Naive thymus-derived CD4-positive, alpha-beta T cell (primary cell): ENCODE measurements around the gene NR5A1. TPM values are rescaled to one million over a fixed set of nuclear protein-coding genes. Genes with fewer than 3 reads are reported as not detected.

Source experiments
- ATAC-seq: fragments of 150-1000 bp; cut with Tn5 transposase; 2 replicates; pipeline ENCODE4 v1.10.0; 2021; ENCODE audit warnings: mild to moderate bottlenecking, moderate library complexity
- CTCF ChIA-PET: fragments of 350-600 bp; sonication (Branson Sonifier 250); formaldehyde crosslinking; loops from one replicate; lab custom pipeline; 2021; ENCODE audit warnings: antibody characterized with exemption; lab: Charles Lee
- POLR2A ChIA-PET: fragments of 350-600 bp; sonication (Branson Sonifier 250); formaldehyde crosslinking; loops from one replicate; lab custom pipeline; 2021; ENCODE audit warnings: antibody characterized with exemption, inconsistent platforms; lab: Charles Lee
- DNase-seq, 9 donors: peaks; one replicate each; pipeline versions ENCODE4 v3.0.0 to v3.0.0-alpha.2; 2020 to 2022; ENCODE audit warnings: mixed read lengths in 1 of 9
- H3K27ac ChIP-seq: one replicate; pipeline ENCODE4 v1.7.0; 2013; ENCODE audit warnings: mild to moderate bottlenecking, low read depth, low read length, moderate library complexity
- H3K27me3 ChIP-seq, 2 donors: one replicate each; pipeline ENCODE4 v1.7.0; 2013; ENCODE audit warnings: low read length in 2 of 2, mild to moderate bottlenecking in 2 of 2, moderate library complexity in 2 of 2; ENCODE audit not compliant: control insufficient read depth in 2 of 2, insufficient read depth in 2 of 2
- H3K36me3 ChIP-seq, 3 experiments: 1 replicate in 2 of 3; 2 replicates in 1 of 3; pipeline ENCODE4 v1.7.0; 2013; ENCODE audit warnings: low read length in 3 of 3, mild to moderate bottlenecking in 3 of 3, moderate library complexity in 1 of 3; ENCODE audit not compliant: insufficient read depth in 3 of 3, control insufficient read depth in 2 of 3
- H3K4me1 ChIP-seq, 2 donors: one replicate each; pipeline ENCODE4 v1.7.0; 2013; ENCODE audit warnings: low read length in 2 of 2, mild to moderate bottlenecking in 2 of 2, moderate library complexity in 1 of 2; ENCODE audit not compliant: control insufficient read depth in 2 of 2, insufficient read depth in 2 of 2
- H3K4me3 ChIP-seq: 2 replicates; pipeline ENCODE4 v1.7.0; 2013; ENCODE audit warnings: mild to moderate bottlenecking, low read length
- H3K9me3 ChIP-seq, 3 experiments: 1 replicate in 2 of 3; 2 replicates in 1 of 3; pipeline ENCODE4 v1.7.0; 2013; ENCODE audit warnings: low read length in 3 of 3; ENCODE audit not compliant: control insufficient read depth in 2 of 3
- H3K27ac Mint-ChIP-seq, 9 donors: one replicate each; pipeline ENCODE4 v1.8.0; 2020 to 2022; ENCODE audit warnings: mixed read lengths in 9 of 9, mild to moderate bottlenecking in 8 of 9, moderate library complexity in 5 of 9, inconsistent platforms in 2 of 9
- H3K27me3 Mint-ChIP-seq, 5 donors: one replicate each; pipeline ENCODE4 v1.8.0; 2021 to 2022; ENCODE audit warnings: mixed read lengths in 5 of 5, mild to moderate bottlenecking in 1 of 5
- H3K36me3 Mint-ChIP-seq, 5 donors: one replicate each; pipeline ENCODE4 v1.8.0; 2020 to 2022; ENCODE audit warnings: mixed read lengths in 5 of 5, mild to moderate bottlenecking in 3 of 5, inconsistent platforms in 1 of 5
- H3K4me1 Mint-ChIP-seq, 7 donors: one replicate each; pipeline ENCODE4 v1.8.0; 2020 to 2022; ENCODE audit warnings: mixed read lengths in 7 of 7, mild to moderate bottlenecking in 3 of 7, inconsistent platforms in 1 of 7
- H3K4me3 Mint-ChIP-seq, 10 donors: one replicate each; pipeline ENCODE4 v1.8.0; 2020 to 2022; ENCODE audit warnings: mild to moderate bottlenecking in 10 of 10, mixed read lengths in 10 of 10, moderate library complexity in 6 of 10, inconsistent platforms in 2 of 10
- H3K9me3 Mint-ChIP-seq, 11 donors: one replicate each; pipeline ENCODE4 v1.8.0; 2020 to 2022; ENCODE audit warnings: mixed read lengths in 11 of 11, mild to moderate bottlenecking in 4 of 11, inconsistent platforms in 1 of 11, moderate library complexity in 1 of 11
- intact Hi-C, 2 donors: fragments of 100-400 bp; cut with micrococcal nuclease; formaldehyde crosslinking; loops; one replicate each; pipeline ENCODE4 v1.15.1; 2023
- polyA plus RNA-seq, 2 donors: library from polyadenylated mRNA; unstranded; fragments of 300-500 nt; fragmentation: Illumina TruSeq; gene quantifications; one replicate each; pipeline ENCODE4 v1.2.3, GENCODE V29; 2021
- total RNA-seq, 6 experiments: library from RNA in 5 of 6; stranded (reverse) in 5 of 6; gene quantifications; 1 replicate in 5 of 6; 2 replicates in 1 of 6; pipeline ENCODE4 v1.2.3 and lab custom pipeline; 2021 to 2026

NR5A1 gene
- total and polyA plus RNA-seq, 7 experiments from 2014 or later: 0.11 TPM; not detected in 6

- Histone ChIP-seq H3K9me3 (no peaks in the 10 kb centered on the region), H3K4me1 (no peaks in the 10 kb centered on the region), H3K27me3 (peaks cover 0 to 3% of the 10 kb centered on the region in 2 donors), H3K4me3 (no peak overlapping the region), H3K27ac (no peak overlapping the region), H3K36me3 (no peaks in the 10 kb centered on the region)
- H3K4me3 Mint-ChIP-seq: no peak overlapping the region
- H3K27ac Mint-ChIP-seq: no peak overlapping the region
- POLR2A ChIA-PET: no interaction called here
- ATAC-seq (no peak), DNase-seq (no peak)
- H3K27me3 Mint-ChIP-seq: peaks cover 21 to 36% (median 32%) of the 10 kb centered on the region in 5 donors
- CTCF ChIA-PET: no interaction called here
- peaks cover 0 to 13% (median 3%) of the 10 kb centered on the region in 11 donors for H3K9me3 Mint-ChIP-seq
- intact Hi-C loops: no loop called here
- H3K4me1 Mint-ChIP-seq: peaks cover 0 to 1% (median 0%) of the 10 kb centered on the region in 7 donors
- peaks cover 0 to 3% (median 0%) of the 10 kb centered on the region in 5 donors for H3K36me3 Mint-ChIP-seq
Measured at GRCh38 chr9:124439686-124440243, 67.4 kb downstream of the NR5A1 start.

- Mint-ChIP-seq H3K27ac (no peak overlapping the region), H3K36me3 (peaks cover 0 to 3% (median 0%) of the 10 kb centered on the region in 5 donors), H3K27me3 (peaks cover 20 to 35% (median 31%) of the 10 kb centered on the region in 5 donors), H3K4me1 (peaks cover 0 to 1% (median 0%) of the 10 kb centered on the region in 7 donors), H3K4me3 (no peak overlapping the region), H3K9me3 (peaks cover 0 to 13% (median 3%) of the 10 kb centered on the region in 11 donors)
- ChIA-PET CTCF (no interaction called here), POLR2A (no interaction called here)
- Histone ChIP-seq H3K27ac (no peak overlapping the region), H3K27me3 (peaks cover 0 to 3% of the 10 kb centered on the region in 2 donors), H3K36me3 (no peaks in the 10 kb centered on the region), H3K9me3 (no peaks in the 10 kb centered on the region), H3K4me1 (no peaks in the 10 kb centered on the region), H3K4me3 (no peak overlapping the region)
- no peak for ATAC-seq
- intact Hi-C loops: no loop called here
- DNase-seq: no peak
Measured at GRCh38 chr9:124439086-124439485, 68.1 kb downstream of the NR5A1 start.

GRCh38 chr9:124438091-124438490 is 69.1 kb downstream of the NR5A1 start:
- intact Hi-C loops: no loop called here
- no peak for ATAC-seq
- no peaks in the 10 kb centered on the region for H3K9me3 ChIP-seq
- peaks cover 0 to 3% (median 0%) of the 10 kb centered on the region in 5 donors for H3K36me3 Mint-ChIP-seq
- POLR2A ChIA-PET: no interaction called here
- DNase-seq: no peak
- peaks cover 0 to 3% of the 10 kb centered on the region in 2 donors for H3K27me3 ChIP-seq
- CTCF ChIA-PET: no interaction called here
- H3K36me3 ChIP-seq: no peaks in the 10 kb centered on the region
- H3K27ac Mint-ChIP-seq: no peak overlapping the region
- H3K27me3 Mint-ChIP-seq: peaks cover 15 to 37% (median 26%) of the 10 kb centered on the region in 5 donors
- H3K4me1 Mint-ChIP-seq: peaks cover 0 to 1% (median 0%) of the 10 kb centered on the region in 7 donors
- H3K27ac ChIP-seq: no peak overlapping the region
- peaks cover 0 to 13% (median 3%) of the 10 kb centered on the region in 11 donors for H3K9me3 Mint-ChIP-seq
- H3K4me3 ChIP-seq: no peak overlapping the region
- no peaks in the 10 kb centered on the region for H3K4me1 ChIP-seq
- no peak overlapping the region for H3K4me3 Mint-ChIP-seq

GRCh38 chr9:124437086-124437485 is 70.1 kb downstream of the NR5A1 start:
- no peak for ATAC-seq
- intact Hi-C loops: no loop called here
- Mint-ChIP-seq H3K36me3 (peaks cover 0 to 3% (median 0%) of the 10 kb centered on the region in 5 donors), H3K9me3 (peaks cover 0 to 10% (median 2%) of the 10 kb centered on the region in 11 donors), H3K4me3 (no peak overlapping the region), H3K27me3 (peaks cover 11 to 46% (median 28%) of the 10 kb centered on the region in 5 donors), H3K4me1 (peaks cover 0 to 1% (median 0%) of the 10 kb centered on the region in 7 donors), H3K27ac (no peak overlapping the region)
- Histone ChIP-seq H3K4me3 (no peak overlapping the region), H3K27ac (no peak overlapping the region), H3K4me1 (no peaks in the 10 kb centered on the region), H3K36me3 (no peaks in the 10 kb centered on the region), H3K9me3 (no peaks in the 10 kb centered on the region), H3K27me3 (peaks cover 0 to 3% of the 10 kb centered on the region in 2 donors)
- POLR2A ChIA-PET: no interaction called here
- CTCF ChIA-PET: no interaction called here
- DNase-seq: no peak

GRCh38 chr9:124436320-124436719 is 70.9 kb downstream of the NR5A1 start:
- H3K27me3 ChIP-seq: peaks cover 0 to 3% of the 10 kb centered on the region in 2 donors
- ATAC-seq: no peak
- Mint-ChIP-seq H3K4me3 (no peak overlapping the region), H3K27me3 (peaks cover 5 to 39% (median 22%) of the 10 kb centered on the region in 5 donors), H3K9me3 (peaks cover 0 to 9% (median 0%) of the 10 kb centered on the region in 11 donors), H3K4me1 (no peaks in the 10 kb centered on the region), H3K27ac (no peak overlapping the region), H3K36me3 (peaks cover 0 to 3% (median 0%) of the 10 kb centered on the region in 5 donors)
- no peaks in the 10 kb centered on the region for H3K9me3 ChIP-seq
- H3K4me1 ChIP-seq: no peaks in the 10 kb centered on the region
- POLR2A ChIA-PET: no interaction called here
- no peaks in the 10 kb centered on the region for H3K36me3 ChIP-seq
- intact Hi-C loops: no loop called here
- CTCF ChIA-PET: no interaction called here
- DNase-seq: no peak
- H3K4me3 ChIP-seq: no peak overlapping the region
- H3K27ac ChIP-seq: no peak overlapping the region

Other genes starting within 250 kb of the NR5A1 start
- gene NEK6, start 249.4 kb downstream of the NR5A1 start, total RNA-seq: 10 to 100 TPM in 1 of 5 experiments, 1 to 10 TPM in 4; 1.9 to 32.8 (median 2.8) TPM
- under 1 TPM; 0.43 to 0.54 TPM for gene NEK6, start 249.4 kb downstream of the NR5A1 start, polyA plus RNA-seq
- gene PSMB7, start 92.0 kb downstream of the NR5A1 start, total RNA-seq: 100 to 1,000 TPM in 1 of 5 experiments, 10 to 100 TPM in 4; 59.4 to 129 (median 63.2) TPM
- 100 to 1,000 TPM; 176 to 203 TPM for gene PSMB7, start 92.0 kb downstream of the NR5A1 start, polyA plus RNA-seq
- not detected for gene ADGRD2, start 56.9 kb downstream of the NR5A1 start, total RNA-seq
- gene ADGRD2, start 56.9 kb downstream of the NR5A1 start, polyA plus RNA-seq: not detected